HepG2 (cell line): ENCODE data around the gene CELF4. TPM values are rescaled to one million over a fixed set of nuclear protein-coding genes. Genes with fewer than 3 reads are reported as not detected.
A peak's percentile ranks its signal among the peaks of the same experiment; 100 is the strongest.

ENCODE experiments used
- ATAC-seq: fragments of 200-7000 bp; cut with Tn5 transposase; 3 replicates; pipeline ENCODE4 v1.9.1; 2020; ENCODE audit warnings: mild to moderate bottlenecking, moderate library complexity
- BruUV-seq: library from RNA; stranded (reverse); fragments of 400-500 nt; replicated peaks from 2 replicates; lab custom pipeline; 2021; lab: Mats Ljungman, UMichigan
- CTCF ChIA-PET: fragments of 300-600 bp; formaldehyde crosslinking; extraction: SDS; loops from one replicate; lab custom pipeline; 2021; ENCODE audit warnings: low total read pairs, inconsistent platforms, low intra/inter-chr PET ratio; lab: Yijun Ruan, JAX
- POLR2A ChIA-PET: fragments of 350-600 bp; sonication (Branson Sonifier 250); formaldehyde crosslinking; loops from one replicate; lab custom pipeline; 2020; ENCODE audit warnings: antibody characterized with exemption, inconsistent platforms; lab: Yijun Ruan, JAX
- DNase-seq: peaks from one replicate; pipeline ENCODE4 v3.0.0-alpha.2; 2015; ENCODE audit warnings: low spot score
- FAIRE-seq: peaks from 3 replicates; lab custom pipeline; 2011; peaks lifted over from hg19 to GRCh38; lab: Jason Lieb, UNC
- H2AFZ ChIP-seq: one replicate; pipeline ENCODE4 v1.6.1; 2011; ENCODE audit warnings: low read length, inconsistent platforms
- H3K27ac ChIP-seq: fragments of 300-600 bp; 3 replicates; pipeline ENCODE4 v1.8.0; 2011; ENCODE audit warnings: mixed run types, mild to moderate bottlenecking, mixed read lengths, low read length, inconsistent platforms; ENCODE audit not compliant: insufficient read depth; ENCODE audit errors: extremely low read length
- H3K27me3 ChIP-seq, 2 experiments: fragments of 200-600 bp in 1 of 2; 2 replicates in 1 of 2; 3 replicates in 1 of 2; pipeline versions ENCODE4 v1.6.0 to v1.8.0; 2011; ENCODE audit warnings: low read length in 2 of 2, mild to moderate bottlenecking in 2 of 2, moderate library complexity in 2 of 2, inconsistent platforms in 1 of 2; ENCODE audit not compliant: insufficient read depth in 2 of 2, control insufficient read depth in 1 of 2
- H3K36me3 ChIP-seq, 2 experiments: fragments of 200-600 bp in 1 of 2; replicated peaks in 1 of 2; 2 replicates in 1 of 2; 3 replicates in 1 of 2; pipeline versions ENCODE4 v1.5.1 to v1.8.0; 2011; ENCODE audit warnings: low read length in 2 of 2, inconsistent platforms in 1 of 2; ENCODE audit not compliant: insufficient read depth in 2 of 2, control insufficient read depth in 1 of 2
- H3K4me1 ChIP-seq: 2 replicates; pipeline ENCODE4 v1.5.1; 2012; ENCODE audit warnings: low read length, inconsistent platforms; ENCODE audit not compliant: insufficient read depth
- H3K4me2 ChIP-seq: 2 replicates; pipeline ENCODE4 v1.6.0; 2011; ENCODE audit warnings: low read depth, low read length, inconsistent platforms
- H3K4me3 ChIP-seq, 3 experiments: fragments of 200-600 bp in 1 of 3; sonication (generic), shearing (Covaris generic) in 1 of 3; replicated peaks in 1 of 3; 2 replicates each; pipeline ENCODE4 v1.5.1; 2011 to 2016; ENCODE audit warnings: low read length in 3 of 3, inconsistent platforms in 2 of 3, low read depth in 2 of 3, mild to moderate bottlenecking in 2 of 3, control low read depth in 1 of 3, mixed read lengths in 1 of 3; ENCODE audit not compliant: insufficient read depth in 1 of 3
- H3K79me2 ChIP-seq: one replicate; pipeline ENCODE4 v1.6.1; 2011; ENCODE audit warnings: low read length, inconsistent platforms; ENCODE audit not compliant: insufficient read depth
- H3K9ac ChIP-seq: 2 replicates; pipeline ENCODE4 v1.6.0; 2011; ENCODE audit warnings: mild to moderate bottlenecking, low read depth, low read length, inconsistent platforms; ENCODE audit not compliant: insufficient read depth
- H3K9me3 ChIP-seq: 2 replicates; pipeline ENCODE4 v1.5.1; 2012; ENCODE audit warnings: mild to moderate bottlenecking, low read length
- H4K20me1 ChIP-seq: 2 replicates; pipeline ENCODE4 v1.6.0; 2011; ENCODE audit warnings: inconsistent platforms, mild to moderate bottlenecking, low read length, moderate library complexity; ENCODE audit not compliant: insufficient read depth
- AHR ChIP-seq: IDR thresholded peaks from 2 replicates; pipeline ENCODE4 v1.6.1; 2018; ENCODE audit warnings: missing genetic modification reagents, missing compliant biosample characterization
- ASH2L ChIP-seq: fragments of 300-600, 200-600 bp; sonication (generic); IDR thresholded peaks from 2 replicates; pipeline ENCODE4 v1.7.0; 2017; ENCODE audit warnings: low read depth, mild to moderate bottlenecking, moderate library complexity, mixed read lengths, low read length; ENCODE audit not compliant: insufficient read length
- ATF7 ChIP-seq, 2 experiments: fragments of 450-650 bp in 1 of 2; sonication (generic) in 1 of 2; formaldehyde crosslinking in 1 of 2; IDR thresholded peaks; 2 replicates each; pipeline versions ENCODE4 v1.4.0 to v1.6.1; 2016 to 2020; ENCODE audit warnings: antibody characterized with exemption in 1 of 2, mild to moderate bottlenecking in 1 of 2, missing genetic modification reagents in 1 of 2
- EZH2 ChIP-seq: conservative IDR thresholded peaks from 2 replicates; pipeline ENCODE4 v1.6.1; 2012; ENCODE audit warnings: mild to moderate bottlenecking, low read depth, low read length, moderate library complexity
- NFIC ChIP-seq: IDR thresholded peaks from 2 replicates; pipeline ENCODE4 v1.6.1; 2012; ENCODE audit warnings: mild to moderate bottlenecking, low read length, inconsistent platforms
- PTBP1 ChIP-seq: fragments of 200-400 bp; formaldehyde crosslinking; IDR thresholded peaks from 2 replicates; pipeline ENCODE4 v1.6.1; 2018; ENCODE audit warnings: low read length, low read depth; ENCODE audit not compliant: poor library complexity, severe bottlenecking
- ZNF18 ChIP-seq: sonication (generic); formaldehyde crosslinking; IDR thresholded peaks from 2 replicates; pipeline ENCODE4 v1.8.0; 2022; ENCODE audit warnings: mild to moderate bottlenecking, missing genetic modification reagents; ENCODE audit not compliant: insufficient replicate concordance
- ZNF567 ChIP-seq: sonication (generic); formaldehyde crosslinking; IDR thresholded peaks from 2 replicates; pipeline ENCODE4 v1.8.1; 2023; ENCODE audit warnings: mild to moderate bottlenecking, missing genetic modification reagents, borderline replicate concordance
- ZNF749 ChIP-seq: sonication (generic); formaldehyde crosslinking; IDR thresholded peaks from 2 replicates; pipeline ENCODE4 v1.8.0; 2022; ENCODE audit warnings: mild to moderate bottlenecking, missing genetic modification reagents, moderate library complexity, borderline replicate concordance
- WGBS: methylation state at CpG from one replicate; pipeline ENCODE4 v1.1.6; 2017; ENCODE audit warnings: low lambda C conversion rate; 5-methylcytosine and 5-hydroxymethylcytosine counted together
- in situ Hi-C: cut with HindIII; loops from 2 replicates; pipeline ENCODE4 v1.10.0; 2017; ENCODE audit warnings: low pct_unique_long_range_greater_than_20kb; ENCODE audit not compliant: extremely low pct_ligation_motif_present
- intact Hi-C: fragments of 100-400 bp; cut with micrococcal nuclease; formaldehyde crosslinking; loops from one replicate; pipeline ENCODE4 v1.10.0; 2022; ENCODE audit not compliant: unreplicated experiment
- polyA plus RNA-seq, 8 experiments: library from polyadenylated mRNA; depleted of rRNA in 3 of 8; stranded (reverse) in 7 of 8; unstranded in 1 of 8; fragments of >200 nt; fragmentation: Illumina TruSeq in 4 of 8; extraction: Trizol in 4 of 8; gene quantifications; 2 replicates each; pipeline versions ENCODE4 v1.2.1 to v1.2.3, GENCODE V29; 2011 to 2016; ENCODE audit warnings: low read depth in 4 of 8, missing spikeins in 1 of 8, mixed read lengths in 1 of 8; ENCODE audit not compliant: insufficient read depth in 1 of 8
- total RNA-seq, 5 experiments: library from RNA; depleted of rRNA; stranded (reverse); fragments of >200 nt; fragmentation: Illumina TruSeq; extraction: Trizol; gene quantifications; 2 replicates each; pipeline ENCODE4 v1.2.3, GENCODE V29; 2016; ENCODE audit warnings: low read depth in 1 of 5
- TF ChIP-seq, protein P1 (sequence below): IDR thresholded peaks from 2 replicates; pipeline ENCODE4 v1.6.1; 2016; ENCODE audit warnings: missing compliant biosample characterization, missing genetic modification reagents, borderline replicate concordance
- TF ChIP-seq, protein P2 (sequence below): IDR thresholded peaks from 2 replicates; pipeline ENCODE4 v1.6.1; 2016; ENCODE audit warnings: missing compliant biosample characterization, missing genetic modification reagents, borderline replicate concordance

The CELF4 gene
- total and polyA plus RNA-seq, 2 of the 13 experiments (the other 11 are each of a cell fraction or from before 2014, with no cell fraction given), result not detected

DNA sequence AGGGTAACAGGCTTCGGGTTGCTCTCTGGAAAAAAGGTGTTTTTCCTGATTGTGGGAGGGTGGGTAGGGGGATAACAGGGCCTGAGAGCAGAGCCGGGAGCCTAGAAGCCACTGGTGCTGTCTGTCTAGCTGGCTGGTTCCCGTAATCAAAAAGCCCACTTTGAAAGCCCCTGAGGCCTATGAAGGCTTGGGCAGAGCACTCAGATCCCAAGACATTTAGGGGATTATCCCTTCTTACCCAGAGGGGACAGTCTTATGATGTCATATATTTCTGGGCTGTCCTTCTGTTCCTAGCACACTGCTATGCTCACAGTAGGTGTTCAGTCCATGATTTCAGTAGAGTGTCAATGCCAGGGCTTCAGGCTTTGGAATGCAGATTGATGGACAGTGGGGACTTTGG lies 45.1 kb downstream of the CELF4 start:
- DNase-seq, result no peak
- H3K79me2 ChIP-seq, result no peaks in the 10 kb centered on the region
- H3K4me3 ChIP-seq, result no peak overlapping the region
- WGBS, result 0% methylated on average over 1 of the region's 3 CpGs
- CTCF ChIA-PET, result no interaction called here
- BruUV-seq, result no TSS peak
- TF ChIP-seq ATF7 (IDR thresholded peaks at IDR 0.05) (0 out of 2 replicates have a peak, but pooled peaks have one; percentile 23), ATF7 (CRISPR knock-in tag; IDR thresholded peaks at IDR 0.05) (no peak), ASH2L (no peak)
- TF ChIP-seq, all 625 proteins: peak for 1
- H3K4me1 ChIP-seq, result no peaks in the 10 kb centered on the region
- H3K4me2 ChIP-seq, result no peak overlapping the region
- no peaks in the 10 kb centered on the region for H3K9me3 ChIP-seq
- no peaks in the 10 kb centered on the region for H3K36me3 ChIP-seq
- no peak overlapping the region for H3K27ac ChIP-seq
- FAIRE-seq (no peak), ATAC-seq (no peak)
- POLR2A ChIA-PET, result no interaction called here
- peaks cover 11 to 62% of the 10 kb centered on the region in 2 experiments for H3K27me3 ChIP-seq
- intact Hi-C loops, result no loop called here
- no peaks in the 10 kb centered on the region for H4K20me1 ChIP-seq
- no peak overlapping the region for H3K9ac ChIP-seq
- in situ Hi-C loops, result no loop called here
- no peak overlapping the region for H2AFZ ChIP-seq

- Histone ChIP-seq H3K9me3 (no peaks in the 10 kb centered on the region), H3K36me3 (no peaks in the 10 kb centered on the region), H3K4me1 (no peaks in the 10 kb centered on the region), H3K9ac (no peak overlapping the region), H3K79me2 (no peaks in the 10 kb centered on the region), H4K20me1 (no peaks in the 10 kb centered on the region), H3K4me2 (no peak overlapping the region), H3K27ac (no peak overlapping the region), H3K27me3 (peaks cover 11 to 61% of the 10 kb centered on the region in 2 experiments), H2AFZ (no peak overlapping the region), H3K4me3 (no peak overlapping the region)
- in situ Hi-C loops (no loop called here), intact Hi-C loops (no loop called here)
- no peak for FAIRE-seq
- no peak for DNase-seq
- CTCF ChIA-PET, result no interaction called here
- 0% methylated on average over 5 of the region's 9 CpGs for WGBS
- BruUV-seq, result no TSS peak
- POLR2A ChIA-PET, result no interaction called here
- ATAC-seq, result no peak
- TF ChIP-seq, protein P1, sequence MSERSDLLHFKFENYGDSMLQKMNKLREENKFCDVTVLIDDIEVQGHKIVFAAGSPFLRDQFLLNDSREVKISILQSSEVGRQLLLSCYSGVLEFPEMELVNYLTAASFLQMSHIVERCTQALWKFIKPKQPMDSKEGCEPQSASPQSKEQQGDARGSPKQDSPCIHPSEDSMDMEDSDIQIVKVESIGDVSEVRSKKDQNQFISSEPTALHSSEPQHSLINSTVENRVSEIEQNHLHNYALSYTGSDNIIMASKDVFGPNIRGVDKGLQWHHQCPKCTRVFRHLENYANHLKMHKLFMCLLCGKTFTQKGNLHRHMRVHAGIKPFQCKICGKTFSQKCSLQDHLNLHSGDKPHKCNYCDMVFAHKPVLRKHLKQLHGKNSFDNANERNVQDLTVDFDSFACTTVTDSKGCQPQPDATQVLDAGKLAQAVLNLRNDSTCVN, result no peak
- TF ChIP-seq EZH2 (no peak), PTBP1 (no peak), NFIC (no peak), ZNF18 (CRISPR knock-in tag) (no peak), ZNF567 (CRISPR knock-in tag) (no peak), ZNF749 (CRISPR knock-in tag) (no peak), AHR (CRISPR knock-in tag) (no peak)
- TF ChIP-seq, protein P2, sequence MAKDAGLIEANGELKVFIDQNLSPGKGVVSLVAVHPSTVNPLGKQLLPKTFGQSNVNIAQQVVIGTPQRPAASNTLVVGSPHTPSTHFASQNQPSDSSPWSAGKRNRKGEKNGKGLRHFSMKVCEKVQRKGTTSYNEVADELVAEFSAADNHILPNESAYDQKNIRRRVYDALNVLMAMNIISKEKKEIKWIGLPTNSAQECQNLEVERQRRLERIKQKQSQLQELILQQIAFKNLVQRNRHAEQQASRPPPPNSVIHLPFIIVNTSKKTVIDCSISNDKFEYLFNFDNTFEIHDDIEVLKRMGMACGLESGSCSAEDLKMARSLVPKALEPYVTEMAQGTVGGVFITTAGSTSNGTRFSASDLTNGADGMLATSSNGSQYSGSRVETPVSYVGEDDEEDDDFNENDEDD (CRISPR knock-in tag), result no peak
Observed at GRCh38 chr18:37519510-37520135, 46.0 kb downstream of the CELF4 start.
